Dedifferentiated amniotic fluid mesenchymal stem cell (primary cell): Measurements from ENCODE around the gene POLN.
"Not testable (repeated sequence)": the region's sequence is repeated elsewhere in the genome, so short reads cannot be mapped to it uniquely, and the experiment has no call there.

Source experiments
- DNase-seq: peaks from one replicate; pipeline ENCODE4 v3.0.0-alpha.2; 2016; ENCODE audit errors: extremely low spot score

POLN gene

DNA sequence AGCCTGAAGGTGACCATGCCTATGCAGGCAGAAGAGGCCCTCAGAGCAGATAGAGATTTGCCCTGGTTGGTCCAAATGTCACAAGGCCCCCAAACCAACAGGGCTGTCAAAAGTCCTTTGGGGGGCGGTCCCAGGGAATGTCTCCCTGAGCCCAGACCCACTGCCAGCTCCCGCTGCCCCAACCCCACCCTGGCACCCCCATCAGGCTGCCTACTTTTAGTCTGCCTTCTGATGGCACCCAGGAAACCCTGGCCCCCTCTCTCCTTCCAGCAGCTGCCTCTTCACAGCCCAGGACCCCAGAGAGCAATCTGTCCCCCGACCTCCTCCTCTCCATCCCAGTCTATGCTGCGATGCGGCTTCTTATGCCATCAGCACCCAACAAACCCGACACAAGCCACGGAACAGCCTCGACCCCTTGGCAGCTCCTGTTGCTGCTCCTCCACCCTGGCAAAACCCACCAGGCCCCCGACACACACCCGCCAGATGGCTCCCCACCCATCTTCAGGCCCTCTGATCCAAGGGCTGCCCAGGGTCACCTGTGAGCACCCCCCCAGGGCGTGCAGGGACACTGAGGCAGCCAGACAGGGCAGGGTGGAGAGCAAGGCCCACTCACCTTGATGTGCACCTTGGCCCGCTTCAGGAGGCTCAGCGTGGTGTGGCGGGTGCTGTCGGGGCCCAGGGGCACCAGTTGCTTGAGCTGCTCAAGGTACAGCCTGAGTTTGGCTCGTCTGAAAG, 10.0 kb upstream of the POLN start:
- no peak for DNase-seq

DNA sequence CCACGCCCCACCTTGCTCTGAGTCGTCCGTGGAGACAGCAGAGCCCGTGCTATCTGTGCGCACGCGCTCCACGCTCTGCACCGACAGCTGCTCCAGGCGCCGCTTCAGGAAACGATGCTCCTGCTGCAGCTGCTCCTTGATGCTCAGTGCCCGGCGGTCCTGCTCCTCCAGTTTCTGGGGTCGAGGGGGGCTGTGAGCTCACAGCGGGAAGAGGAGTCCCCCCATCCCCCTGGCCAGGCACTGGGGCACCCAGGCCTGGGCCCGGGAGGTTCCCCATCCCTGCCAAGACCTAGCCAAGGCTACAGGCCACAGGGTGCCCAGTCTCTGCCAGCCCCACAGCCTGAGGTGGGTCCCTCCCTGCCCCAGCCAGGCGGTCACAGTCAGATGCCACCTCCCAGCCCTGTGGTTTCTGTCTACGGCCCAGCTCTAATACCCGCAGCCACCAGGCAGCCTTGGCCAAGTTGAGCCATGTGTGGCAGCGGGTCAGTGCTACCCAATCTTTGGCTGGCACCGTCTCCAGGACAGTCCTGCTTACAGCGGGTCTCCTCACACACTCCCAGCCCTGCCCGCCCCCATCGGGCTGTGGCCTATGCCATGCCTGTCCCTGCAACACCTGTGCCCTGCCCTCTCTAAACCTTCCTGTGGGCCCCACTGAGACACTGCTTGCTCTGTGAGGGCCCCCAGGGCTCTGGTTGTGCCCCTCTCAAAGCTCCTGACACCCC, 9.3 kb upstream of the POLN start:
- DNase-seq: no peak

DNA sequence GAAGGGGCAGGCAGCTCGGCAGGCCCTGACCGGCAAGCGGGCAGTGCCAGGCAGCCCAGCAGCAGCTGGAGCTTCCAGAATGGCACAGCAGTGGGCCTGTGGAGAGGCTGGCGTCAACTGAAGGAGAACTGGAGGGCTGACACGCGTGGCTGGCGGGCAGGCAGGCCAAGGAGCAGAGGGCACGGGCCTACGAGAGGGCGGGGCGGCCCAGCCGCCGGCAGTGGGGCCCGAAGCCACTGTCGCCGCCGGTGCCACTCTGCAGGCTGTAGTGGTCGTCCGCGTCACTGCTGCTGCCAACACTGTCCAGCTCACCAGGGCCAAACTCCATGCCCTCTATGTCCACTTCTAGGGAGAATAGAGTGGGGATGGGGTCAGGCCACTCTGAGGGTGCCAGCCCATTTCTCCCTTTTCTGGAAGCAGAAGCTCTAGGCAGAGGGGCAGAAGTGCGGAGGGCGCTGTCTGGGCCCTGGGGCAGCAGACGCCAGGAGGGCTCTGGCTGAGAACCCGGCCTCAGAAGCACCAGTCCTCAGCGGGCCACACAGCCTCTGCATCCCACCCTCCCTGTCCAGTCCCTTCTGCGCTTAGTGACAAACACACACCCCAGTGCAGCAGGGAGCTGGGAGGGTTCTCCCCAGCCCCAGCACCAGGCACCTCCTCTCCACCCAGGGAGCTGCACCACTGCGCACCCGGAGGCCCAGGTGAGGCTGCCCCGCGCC, 8.6 kb upstream of the POLN start:
- DNase-seq: no peak

- DNase-seq: no peak
Measured at GRCh38 chr4:2249526-2250356, 7.8 kb upstream of the POLN start.

GRCh38 chr4:2248821-2249261, 6.9 kb upstream of the POLN start:
- no peak for DNase-seq

DNA sequence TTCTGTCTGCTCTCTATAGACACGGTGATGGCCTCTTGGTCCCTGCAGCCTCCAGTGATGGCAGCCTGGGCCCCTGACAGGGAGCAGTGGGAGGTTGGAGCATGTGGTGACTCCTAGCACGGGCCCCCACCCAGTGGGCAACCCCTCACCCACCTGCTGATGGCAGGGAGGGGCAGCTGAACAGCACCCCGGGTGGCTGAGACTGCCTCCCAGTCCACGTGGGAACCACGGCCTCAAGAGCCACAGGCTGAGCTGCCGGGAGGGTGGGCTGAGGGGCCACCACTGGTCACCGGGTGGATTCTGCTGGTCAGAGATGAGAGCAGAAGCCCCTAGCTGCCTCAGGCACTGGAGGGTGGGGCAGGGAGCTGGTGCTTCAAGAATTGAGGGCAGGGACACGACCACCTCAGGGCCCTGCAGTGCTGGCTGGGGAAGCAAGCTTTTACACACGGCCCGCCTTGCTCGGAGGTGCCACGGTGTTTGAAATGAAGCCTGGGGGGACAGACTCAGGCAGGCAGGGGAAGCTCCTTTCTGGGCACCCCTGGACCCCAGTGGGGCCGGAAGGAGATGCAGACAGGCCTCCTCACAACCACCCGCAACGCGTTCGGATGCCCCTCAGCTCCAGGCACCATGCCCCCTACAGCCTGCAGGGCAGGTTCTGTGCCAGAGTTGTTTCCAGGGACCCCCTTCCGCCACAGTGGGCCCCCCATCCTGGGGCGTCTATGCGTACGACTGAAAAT, 6.3 kb upstream of the POLN start:
- no peak for DNase-seq

DNA sequence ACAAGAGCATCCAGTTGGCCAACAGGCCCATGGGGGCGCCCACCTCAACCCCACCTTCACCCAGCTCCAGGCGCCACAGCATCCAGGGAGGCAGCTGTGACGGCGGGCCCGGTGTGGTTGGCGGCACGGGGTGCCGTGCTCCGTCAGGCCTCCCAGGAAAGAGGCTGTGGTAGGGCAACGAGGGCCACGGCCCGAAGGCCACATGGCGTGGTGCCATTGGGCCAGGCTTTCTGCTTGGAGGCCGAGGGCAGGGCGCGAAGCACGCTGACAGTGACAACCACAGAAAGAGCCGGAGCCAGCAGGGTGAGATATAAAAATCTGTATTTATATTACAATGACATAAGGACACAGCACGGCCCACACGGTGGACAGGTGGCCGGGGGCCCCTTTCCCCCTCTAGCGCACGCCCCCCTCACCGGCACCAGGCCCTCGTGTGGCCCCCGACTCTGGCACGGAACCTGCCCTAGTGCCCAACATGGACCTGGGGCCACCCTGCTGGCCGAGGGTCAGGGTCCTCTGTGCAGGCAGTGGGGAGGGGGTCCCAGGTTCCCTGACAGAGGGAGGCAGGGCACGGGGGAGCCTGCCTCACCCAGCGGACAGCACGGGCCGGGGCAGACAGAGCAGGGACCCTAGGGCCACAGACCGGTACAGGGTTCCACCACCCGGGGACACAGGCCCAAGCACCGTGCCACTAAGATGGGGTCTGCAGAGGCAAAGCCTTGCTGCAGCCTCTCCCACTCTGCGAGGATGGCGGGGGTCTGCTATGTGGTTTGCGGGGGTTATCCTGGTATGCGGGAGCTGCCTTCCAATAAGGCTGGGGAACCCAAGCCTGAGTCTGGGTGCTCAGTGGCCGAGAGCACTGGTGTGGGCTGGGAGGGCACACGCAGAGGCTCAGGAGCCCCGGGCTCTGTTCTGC, 5.5 kb upstream of the POLN start:
- DNase-seq: no peak

DNA sequence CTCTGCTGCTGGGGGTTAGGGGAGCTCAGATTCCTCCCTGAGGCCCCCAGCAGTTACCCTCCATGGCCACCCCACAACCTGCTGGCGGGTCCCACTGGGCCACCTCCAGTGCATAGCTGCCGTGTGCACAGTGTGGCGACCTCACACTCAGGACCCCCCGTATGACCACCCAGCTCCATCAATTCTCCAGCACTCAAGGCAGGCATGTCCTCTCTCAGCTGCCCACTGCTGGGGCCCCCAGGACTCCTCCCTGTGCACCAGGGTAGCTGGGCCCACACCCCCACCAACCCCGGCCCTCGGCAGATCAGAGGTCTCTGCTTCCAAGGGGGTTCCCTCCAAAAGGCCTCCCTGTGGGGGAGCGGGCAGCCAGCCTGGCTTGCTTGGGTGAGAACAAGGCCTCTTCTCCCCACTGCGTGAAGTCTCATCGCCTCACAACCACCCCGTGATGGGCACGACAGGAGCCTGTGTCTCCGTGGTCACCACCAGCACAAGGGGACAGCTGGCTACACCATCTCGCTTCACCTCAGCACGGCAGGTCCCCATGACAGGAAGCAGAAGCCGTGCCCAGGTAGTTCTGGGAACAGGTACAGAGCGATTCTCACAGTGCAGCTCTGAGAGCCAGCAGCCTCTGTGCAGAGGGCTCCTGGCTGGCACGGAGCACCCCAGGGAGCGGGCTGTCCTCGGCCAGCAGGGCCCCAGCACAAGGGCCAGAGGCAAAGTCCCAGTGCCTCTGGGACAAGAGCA, 4.6 kb upstream of the POLN start:
- DNase-seq: no peak

GRCh38 chr4:2245787-2246275, 3.9 kb upstream of the POLN start:
- no peak for DNase-seq

DNA sequence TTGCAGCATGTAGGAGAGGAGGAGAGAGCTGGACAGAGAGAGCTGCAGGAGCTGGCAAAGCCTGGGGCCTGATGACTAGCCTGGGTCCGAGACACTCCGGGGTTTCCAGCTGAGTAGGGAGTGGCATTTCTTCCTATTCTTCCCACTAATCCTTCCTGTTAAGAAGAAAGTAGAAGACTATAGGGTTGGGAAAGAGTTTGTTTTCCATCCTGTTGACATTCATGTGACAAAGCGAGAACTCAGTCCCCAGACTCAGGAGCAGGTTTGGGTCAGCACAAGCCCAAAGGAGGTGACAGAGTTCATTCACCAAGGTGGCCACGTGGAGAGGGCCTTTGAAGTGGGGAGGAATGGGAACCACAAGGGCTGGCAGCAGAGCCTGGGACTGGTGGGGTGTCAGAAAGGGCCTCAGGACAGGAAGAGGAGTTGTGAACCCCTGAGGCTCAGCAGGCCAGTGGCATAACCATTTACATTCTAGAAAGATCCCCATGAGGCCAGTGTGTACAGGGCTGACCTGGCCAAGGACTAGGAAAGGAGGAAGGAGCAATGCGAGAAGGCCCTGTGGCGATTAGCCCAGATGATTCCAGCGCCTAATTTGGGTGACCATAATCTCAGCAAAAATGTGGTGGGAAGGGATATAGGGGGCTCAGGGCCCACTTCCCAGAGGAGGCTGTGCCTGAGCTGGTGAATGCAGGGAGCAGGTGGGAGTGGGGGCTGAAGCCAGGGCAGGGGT, 3.3 kb upstream of the POLN start:
- no peak for DNase-seq

GRCh38 chr4:2243681-2244380, 1.9 kb upstream of the POLN start:
- DNase-seq: no peak

DNA sequence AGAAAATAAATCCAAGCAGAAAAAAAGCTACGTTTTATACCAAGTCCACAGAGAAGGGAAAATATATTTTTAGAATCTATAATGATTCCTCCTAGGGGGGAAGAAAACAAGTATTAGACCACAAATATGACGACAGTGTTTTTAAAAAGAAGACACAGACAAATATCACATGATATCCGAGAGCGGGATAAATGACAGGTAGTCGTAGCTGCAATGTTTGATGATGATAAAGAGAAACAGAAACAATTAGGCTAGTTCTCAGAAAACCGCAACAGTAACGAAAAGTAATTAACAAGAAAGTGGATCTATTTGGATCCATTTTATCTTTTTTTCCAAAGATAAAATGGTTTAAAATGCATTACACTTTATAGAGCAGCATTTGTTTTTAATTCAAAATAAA, 918 bp downstream of the POLN start:
- no peak for DNase-seq

DNA sequence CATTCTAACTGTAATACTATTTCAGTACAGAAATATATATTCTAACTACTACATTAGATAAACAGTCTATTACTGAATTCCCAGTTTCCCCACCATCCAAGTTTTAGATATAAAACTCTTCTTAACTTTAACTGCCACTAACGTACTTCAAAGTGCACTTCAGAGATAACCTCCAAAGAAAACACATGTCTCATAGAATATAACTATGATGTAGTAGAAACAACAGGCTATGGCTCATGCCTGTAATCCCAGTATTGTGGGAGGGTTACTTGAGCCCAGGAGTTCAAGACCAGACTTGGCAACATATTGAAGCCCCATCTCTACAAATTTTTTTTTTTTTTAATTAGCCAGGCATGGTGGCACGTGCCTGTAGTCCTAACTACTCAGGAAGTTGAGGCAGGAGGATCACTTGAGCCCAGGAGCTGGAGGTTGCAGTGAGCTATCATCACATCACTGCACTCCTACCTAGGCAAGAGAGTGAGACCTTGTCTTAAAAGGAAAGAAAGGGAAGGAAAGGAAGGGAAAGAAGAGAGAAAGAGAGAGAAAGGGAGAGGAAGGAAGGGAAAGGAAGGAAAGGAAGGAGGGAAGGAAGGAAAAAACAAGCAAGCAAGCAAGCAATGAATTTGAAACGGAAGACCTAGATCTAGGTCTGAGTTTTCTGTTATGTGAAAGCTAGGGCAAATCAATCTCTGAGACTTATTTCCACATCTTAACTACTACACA, 4.8 kb downstream of the POLN start:
- no peak for DNase-seq

DNA sequence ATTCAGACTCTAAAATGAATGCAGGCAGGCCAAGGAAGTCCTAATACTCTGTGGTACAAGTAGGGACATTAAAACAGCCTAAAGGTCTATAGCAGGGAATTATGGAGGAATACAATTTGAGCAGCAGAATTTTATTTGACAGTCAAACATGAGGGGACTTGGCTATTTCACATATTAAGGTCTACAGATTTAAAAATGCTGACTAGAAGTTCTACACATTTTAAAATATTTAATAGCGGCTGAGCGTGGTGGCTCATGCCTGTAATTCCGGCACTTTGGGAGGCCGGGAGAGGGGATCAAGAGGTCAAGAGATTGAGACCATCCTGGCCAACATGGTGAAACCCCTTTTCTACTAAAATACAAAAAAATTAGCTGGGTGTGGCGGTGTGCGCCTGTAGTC, 10.8 kb downstream of the POLN start:
- DNase-seq: no peak

GRCh38 chr4:2226261-2226660, 15.7 kb downstream of the POLN start:
- DNase-seq: no peak

GRCh38 chr4:2222838-2223237, 19.1 kb downstream of the POLN start:
- no peak for DNase-seq

DNA sequence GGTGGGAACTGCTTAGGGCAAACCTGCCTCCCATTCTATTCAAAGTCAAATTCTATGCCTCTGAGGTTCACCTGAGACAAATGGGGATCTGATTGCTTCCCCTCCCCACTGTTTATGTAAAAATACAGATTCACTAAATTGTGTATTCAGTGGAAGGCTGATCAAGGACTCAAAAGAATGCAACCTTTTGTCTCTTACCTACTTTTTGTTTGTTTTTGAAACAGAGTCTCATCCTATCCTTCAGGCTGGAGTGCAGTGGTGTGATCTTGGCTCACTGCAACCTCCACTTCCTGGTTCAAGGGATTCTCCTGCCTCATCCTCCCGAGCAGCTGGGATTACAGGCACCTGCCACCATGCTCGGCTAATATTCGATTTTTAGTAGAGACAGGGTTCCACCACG, 20.5 kb downstream of the POLN start:
- DNase-seq: not testable (repeated sequence)
